ENCODE data around the gene ENTPD6. TPM values are rescaled to one million over a fixed set of nuclear protein-coding genes. Genes with fewer than 3 reads are reported as not detected.
A peak's percentile ranks its signal among the peaks of the same experiment; 100 is the strongest.

Gene ENTPD6
- polyA plus RNA-seq, 1 donor: 106 TPM

- H3K4me3 ChIP-seq (ENCODE audit: low read length): peak overlapping the region; percentile 90
- peaks cover 2% of the 10 kb centered on the region for H3K36me3 ChIP-seq (ENCODE audit: control insufficient read depth, insufficient read depth, low read length)
- no peak overlapping the region for H3K27ac ChIP-seq (ENCODE audit: low read length)
- no peaks in the 10 kb centered on the region for H3K9me3 ChIP-seq (ENCODE audit: control insufficient read depth, low read depth, low read length)
- H3K4me1 ChIP-seq (ENCODE audit: control insufficient read depth, insufficient read depth, low read length): peaks cover 39% of the 10 kb centered on the region
- DNase-seq: no peak
- no peaks in the 10 kb centered on the region for H3K27me3 ChIP-seq (ENCODE audit: control insufficient read depth, insufficient read depth, low read length)
- WGBS (ENCODE audit: insufficient coverage, low lambda C conversion rate): 33% methylated on average over 1 of the region's 9 CpGs
These were observed 53.9 kb downstream of the ENTPD6 start for GRCh38 chr20:25249198-25249931.

GRCh38 chr20:25250508-25250907 lies 55.0 kb downstream of the ENTPD6 start:
- H3K36me3 ChIP-seq (ENCODE audit: control insufficient read depth, insufficient read depth, low read length): peaks cover 7% of the 10 kb centered on the region
- 83% methylated on average over 1 of the region's 3 CpGs for WGBS (ENCODE audit: insufficient coverage, low lambda C conversion rate)
- peaks cover 38% of the 10 kb centered on the region for H3K4me1 ChIP-seq (ENCODE audit: control insufficient read depth, insufficient read depth, low read length)
- no peak overlapping the region for H3K4me3 ChIP-seq (ENCODE audit: low read length)
- no peaks in the 10 kb centered on the region for H3K27me3 ChIP-seq (ENCODE audit: control insufficient read depth, insufficient read depth, low read length)
- H3K9me3 ChIP-seq (ENCODE audit: control insufficient read depth, low read depth, low read length): no peaks in the 10 kb centered on the region
- no peak overlapping the region for H3K27ac ChIP-seq (ENCODE audit: low read length)
- DNase-seq: no peak

GRCh38 chr20:25251019-25251418 lies 55.5 kb downstream of the ENTPD6 start:
- no CpG with 5 or more reads among the region's 9 CpGs for WGBS (ENCODE audit: insufficient coverage, low lambda C conversion rate)

GRCh38 chr20:25251558-25251957 lies 56.0 kb downstream of the ENTPD6 start:
- Histone ChIP-seq H3K4me3 (ENCODE audit: low read length) (no peak overlapping the region), H3K36me3 (ENCODE audit: control insufficient read depth, insufficient read depth, low read length) (peaks cover 7% of the 10 kb centered on the region), H3K27me3 (ENCODE audit: control insufficient read depth, insufficient read depth, low read length) (no peaks in the 10 kb centered on the region), H3K9me3 (ENCODE audit: control insufficient read depth, low read depth, low read length) (no peaks in the 10 kb centered on the region), H3K27ac (ENCODE audit: low read length) (no peak overlapping the region), H3K4me1 (ENCODE audit: control insufficient read depth, insufficient read depth, low read length) (peaks cover 31% of the 10 kb centered on the region)
- DNase-seq: no peak
- WGBS (ENCODE audit: insufficient coverage, low lambda C conversion rate): no CpG with 5 or more reads among the region's 4 CpGs

More at GRCh38 chr20:25251019-25251418, 55.5 kb downstream of the ENTPD6 start:
- peaks cover 7% of the 10 kb centered on the region for H3K36me3 ChIP-seq (ENCODE audit: control insufficient read depth, insufficient read depth, low read length)
- no peak for DNase-seq
- no peak overlapping the region for H3K27ac ChIP-seq (ENCODE audit: low read length)
- peaks cover 36% of the 10 kb centered on the region for H3K4me1 ChIP-seq (ENCODE audit: control insufficient read depth, insufficient read depth, low read length)
- no peak overlapping the region for H3K4me3 ChIP-seq (ENCODE audit: low read length)
- H3K9me3 ChIP-seq (ENCODE audit: control insufficient read depth, low read depth, low read length): no peaks in the 10 kb centered on the region
- H3K27me3 ChIP-seq (ENCODE audit: control insufficient read depth, insufficient read depth, low read length): no peaks in the 10 kb centered on the region

GRCh38 chr20:25252230-25252651 lies 56.7 kb downstream of the ENTPD6 start:
- DNase-seq: peak in 1 of 2 donors; percentile 55
- peak overlapping the region; percentile 53 for H3K27ac ChIP-seq (ENCODE audit: low read length)
- WGBS (ENCODE audit: insufficient coverage, low lambda C conversion rate): no CpG with 5 or more reads among the region's 6 CpGs
- no peaks in the 10 kb centered on the region for H3K27me3 ChIP-seq (ENCODE audit: control insufficient read depth, insufficient read depth, low read length)
- no peak overlapping the region for H3K4me3 ChIP-seq (ENCODE audit: low read length)
- peaks cover 25% of the 10 kb centered on the region for H3K4me1 ChIP-seq (ENCODE audit: control insufficient read depth, insufficient read depth, low read length)
- no peaks in the 10 kb centered on the region for H3K9me3 ChIP-seq (ENCODE audit: control insufficient read depth, low read depth, low read length)
- H3K36me3 ChIP-seq (ENCODE audit: control insufficient read depth, insufficient read depth, low read length): peaks cover 7% of the 10 kb centered on the region

GRCh38 chr20:25252686-25253421 lies 57.3 kb downstream of the ENTPD6 start:
- Histone ChIP-seq H3K4me3 (ENCODE audit: low read length) (no peak overlapping the region), H3K36me3 (ENCODE audit: control insufficient read depth, insufficient read depth, low read length) (peaks cover 7% of the 10 kb centered on the region), H3K27me3 (ENCODE audit: control insufficient read depth, insufficient read depth, low read length) (no peaks in the 10 kb centered on the region), H3K4me1 (ENCODE audit: control insufficient read depth, insufficient read depth, low read length) (peaks cover 25% of the 10 kb centered on the region), H3K9me3 (ENCODE audit: control insufficient read depth, low read depth, low read length) (no peaks in the 10 kb centered on the region), H3K27ac (ENCODE audit: low read length) (peak overlapping the region; percentile 53)
- DNase-seq: peak; percentile 40 to 73
- no CpG with 5 or more reads among the region's 6 CpGs for WGBS (ENCODE audit: insufficient coverage, low lambda C conversion rate)

GRCh38 chr20:25253606-25254275 lies 58.2 kb downstream of the ENTPD6 start:
- no peak for DNase-seq
- Histone ChIP-seq H3K27ac (ENCODE audit: low read length) (no peak overlapping the region), H3K27me3 (ENCODE audit: control insufficient read depth, insufficient read depth, low read length) (no peaks in the 10 kb centered on the region), H3K36me3 (ENCODE audit: control insufficient read depth, insufficient read depth, low read length) (peaks cover 7% of the 10 kb centered on the region), H3K9me3 (ENCODE audit: control insufficient read depth, low read depth, low read length) (no peaks in the 10 kb centered on the region), H3K4me1 (ENCODE audit: control insufficient read depth, insufficient read depth, low read length) (peaks cover 29% of the 10 kb centered on the region), H3K4me3 (ENCODE audit: low read length) (no peak overlapping the region)
- 100% methylated on average over 1 of the region's 11 CpGs for WGBS (ENCODE audit: insufficient coverage, low lambda C conversion rate)

GRCh38 chr20:25254571-25254970 lies 59.1 kb downstream of the ENTPD6 start:
- H3K4me1 ChIP-seq (ENCODE audit: control insufficient read depth, insufficient read depth, low read length): peaks cover 29% of the 10 kb centered on the region
- H3K4me3 ChIP-seq (ENCODE audit: low read length): no peak overlapping the region
- 100% methylated on average over 1 of the region's 5 CpGs for WGBS (ENCODE audit: insufficient coverage, low lambda C conversion rate)
- peaks cover 11% of the 10 kb centered on the region for H3K36me3 ChIP-seq (ENCODE audit: control insufficient read depth, insufficient read depth, low read length)
- no peaks in the 10 kb centered on the region for H3K27me3 ChIP-seq (ENCODE audit: control insufficient read depth, insufficient read depth, low read length)
- no peaks in the 10 kb centered on the region for H3K9me3 ChIP-seq (ENCODE audit: control insufficient read depth, low read depth, low read length)
- DNase-seq: no peak
- no peak overlapping the region for H3K27ac ChIP-seq (ENCODE audit: low read length)

- H3K27ac ChIP-seq (ENCODE audit: low read length): no peak overlapping the region
- no CpG with 5 or more reads among the region's 12 CpGs for WGBS (ENCODE audit: insufficient coverage, low lambda C conversion rate)
- no peak overlapping the region for H3K4me3 ChIP-seq (ENCODE audit: low read length)
- H3K9me3 ChIP-seq (ENCODE audit: control insufficient read depth, low read depth, low read length): no peaks in the 10 kb centered on the region
- no peak for DNase-seq
- H3K27me3 ChIP-seq (ENCODE audit: control insufficient read depth, insufficient read depth, low read length): no peaks in the 10 kb centered on the region
- H3K36me3 ChIP-seq (ENCODE audit: control insufficient read depth, insufficient read depth, low read length): peaks cover 11% of the 10 kb centered on the region
- H3K4me1 ChIP-seq (ENCODE audit: control insufficient read depth, insufficient read depth, low read length): peaks cover 29% of the 10 kb centered on the region
These were observed 59.6 kb downstream of the ENTPD6 start for GRCh38 chr20:25254986-25255680.

Data from large intestine (tissue), 3 donors.